IPS-NIHi7 (cell line): ENCODE results near the gene ATXN10.
A peak's percentile ranks its signal among the peaks of the same experiment; 100 is the strongest.
"Not testable (repeated sequence)": the region's sequence is repeated elsewhere in the genome, so short reads cannot be mapped to it uniquely, and the experiment has no call there.

Source experiments
- DNase-seq: peaks from one replicate; pipeline ENCODE4 v3.0.0; 2012; ENCODE audit warnings: mixed read lengths; ENCODE audit errors: extremely low spot score

Gene ATXN10

DNA sequence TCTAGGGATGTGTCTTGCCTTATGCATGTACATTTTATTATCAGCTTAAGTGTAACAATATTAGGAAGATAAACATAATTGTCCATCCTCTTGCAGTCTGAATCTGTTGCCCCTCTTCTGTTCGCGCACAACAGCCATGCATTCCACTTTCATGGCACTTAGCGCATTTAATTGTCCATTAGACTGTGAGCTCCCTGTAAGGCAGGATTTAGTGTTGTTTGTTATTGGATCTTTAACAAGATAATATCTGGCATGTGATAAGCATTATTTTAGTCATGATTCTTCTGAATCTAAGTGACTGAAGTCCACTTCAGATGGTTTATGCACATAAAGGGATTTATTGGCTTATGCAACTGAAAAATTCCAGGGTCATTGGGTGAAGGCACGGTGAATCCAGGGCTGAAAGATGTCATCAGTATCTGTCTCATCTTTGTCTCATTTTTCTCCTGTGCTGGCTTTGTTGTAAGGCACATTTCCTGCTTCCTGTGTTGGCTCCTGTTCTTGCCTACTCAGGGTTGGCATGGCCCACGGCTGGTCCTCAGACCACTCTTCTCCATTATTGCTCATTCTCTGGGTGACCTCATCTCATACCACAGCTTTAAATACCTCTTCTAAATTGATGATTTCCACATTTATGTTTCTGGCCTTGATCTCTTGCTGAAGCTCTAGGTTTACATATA, 37.6 kb downstream of the ATXN10 start:
- no peak for DNase-seq

DNA sequence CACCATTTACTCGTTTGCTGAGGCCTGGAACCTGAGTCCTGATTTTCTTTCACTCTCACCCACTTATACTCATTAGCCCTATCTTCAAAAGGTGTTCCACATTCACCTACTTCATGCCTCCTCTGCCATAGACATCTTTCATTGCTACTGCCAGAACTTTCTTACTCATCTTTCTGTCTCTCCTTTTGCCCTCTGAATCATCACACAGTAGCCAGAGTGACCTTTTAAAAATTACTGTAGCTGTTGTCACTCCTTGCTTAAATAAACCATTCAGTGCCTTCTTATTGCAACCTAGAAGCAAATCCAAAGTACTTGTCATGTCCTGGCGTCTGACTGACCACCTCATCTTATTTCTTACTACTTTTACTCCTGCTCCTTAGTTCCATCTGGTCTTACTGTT, 38.2 kb downstream of the ATXN10 start:
- DNase-seq, result no peak

DNA sequence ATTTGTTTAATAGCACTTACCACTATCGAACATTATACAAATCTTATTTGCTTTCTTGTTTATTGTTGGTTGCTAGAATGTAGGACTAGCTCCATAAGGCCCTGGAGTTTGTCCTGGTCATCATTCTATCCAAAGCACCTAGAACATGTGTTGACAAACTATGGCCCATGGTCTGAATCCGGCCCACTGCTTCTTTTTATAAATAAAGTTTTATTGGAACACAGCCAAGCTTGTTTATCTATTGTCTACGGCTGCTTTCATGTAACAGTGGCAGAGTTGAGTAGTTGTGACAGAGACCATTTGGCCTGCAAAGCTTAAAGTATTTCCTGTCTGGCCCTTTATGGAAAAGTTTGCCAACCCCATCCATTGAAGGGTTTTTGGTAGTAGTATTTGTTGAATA, 38.8 kb downstream of the ATXN10 start:
- DNase-seq, result no peak

DNA sequence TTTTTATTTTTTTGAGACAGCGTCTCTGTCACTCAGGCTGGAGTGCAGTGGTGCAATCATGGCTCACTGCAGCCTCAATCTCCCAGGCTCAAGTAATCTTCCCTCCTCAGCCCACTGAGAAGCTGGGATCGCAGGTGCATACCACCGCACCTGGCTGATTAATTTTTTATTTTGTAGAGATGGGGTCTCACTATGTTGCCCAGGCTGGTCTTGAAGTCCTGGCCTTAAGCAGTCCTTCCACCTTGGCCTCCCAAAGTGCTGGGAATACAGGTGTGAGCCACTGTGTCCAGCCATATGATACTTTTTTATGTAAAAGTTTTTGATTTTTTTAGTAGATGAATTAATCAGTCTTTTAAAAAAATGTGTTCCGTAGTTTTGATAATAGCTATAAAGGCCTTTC, 42.8 kb downstream of the ATXN10 start:
- DNase-seq, result not testable (repeated sequence)

DNA sequence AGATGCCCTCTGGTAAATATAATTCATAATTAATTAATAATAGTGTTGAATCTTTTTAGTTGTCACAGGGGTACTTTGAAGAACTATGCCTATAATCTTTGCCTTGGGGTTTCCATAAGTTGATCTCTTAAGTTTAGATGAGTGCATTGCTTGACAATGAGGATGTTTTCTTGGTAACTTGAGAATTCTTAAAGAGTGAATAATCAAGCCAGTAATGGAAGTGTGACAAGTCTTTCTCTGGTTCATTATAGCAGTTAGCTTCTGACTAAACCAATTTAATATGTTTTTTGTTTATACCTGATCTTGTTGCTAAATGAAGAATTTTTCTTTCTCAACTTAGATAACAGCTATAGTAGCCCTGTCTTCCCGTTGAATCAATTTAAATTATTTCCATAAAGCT, 46.2 kb downstream of the ATXN10 start:
- no peak for DNase-seq

DNA sequence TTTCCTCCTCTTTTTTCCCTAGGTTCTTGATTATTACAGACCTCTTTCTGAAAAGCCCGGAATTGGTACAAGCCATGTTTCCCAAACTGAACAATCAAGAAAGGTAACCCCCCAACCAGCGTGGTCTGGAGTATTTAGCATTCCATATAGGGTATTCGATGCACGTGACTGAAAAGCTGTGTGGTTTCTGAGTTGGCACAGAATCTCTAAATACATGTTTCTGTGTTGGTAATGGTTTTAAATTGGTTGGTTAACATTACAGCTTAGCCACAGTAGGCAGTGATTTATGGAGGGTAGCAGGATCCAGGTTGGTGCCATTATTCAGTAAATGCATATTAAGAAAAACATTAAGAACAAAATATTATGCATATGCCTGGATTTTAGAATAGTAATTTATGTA, 46.8 kb downstream of the ATXN10 start:
- DNase-seq, result no peak

DNA sequence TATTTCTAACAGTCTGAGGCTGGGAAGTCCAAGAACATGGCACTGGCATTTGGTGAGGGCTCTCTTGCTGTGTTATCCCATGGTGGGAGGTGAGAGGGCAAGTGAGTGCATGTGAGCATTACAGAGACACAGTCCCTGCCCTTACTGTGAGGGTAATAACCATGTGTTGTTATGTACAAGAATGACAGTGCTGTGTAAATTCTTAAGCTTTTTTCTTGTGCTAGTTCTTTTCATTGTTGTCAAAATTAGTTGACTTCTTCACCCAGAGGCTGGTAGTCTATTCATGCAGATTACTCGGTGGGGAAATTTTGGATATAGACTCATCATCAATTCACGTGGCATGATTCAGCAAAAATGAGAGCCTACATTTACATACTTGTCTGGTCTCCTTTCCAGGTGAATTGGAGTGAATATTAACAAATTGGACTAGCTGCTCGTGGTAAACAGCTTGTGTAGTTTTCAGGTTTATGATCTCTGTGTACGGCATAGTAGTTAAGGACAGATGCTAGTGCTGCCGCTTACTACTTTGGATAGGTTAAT, 49.3 kb downstream of the ATXN10 start:
- DNase-seq, result no peak

DNA sequence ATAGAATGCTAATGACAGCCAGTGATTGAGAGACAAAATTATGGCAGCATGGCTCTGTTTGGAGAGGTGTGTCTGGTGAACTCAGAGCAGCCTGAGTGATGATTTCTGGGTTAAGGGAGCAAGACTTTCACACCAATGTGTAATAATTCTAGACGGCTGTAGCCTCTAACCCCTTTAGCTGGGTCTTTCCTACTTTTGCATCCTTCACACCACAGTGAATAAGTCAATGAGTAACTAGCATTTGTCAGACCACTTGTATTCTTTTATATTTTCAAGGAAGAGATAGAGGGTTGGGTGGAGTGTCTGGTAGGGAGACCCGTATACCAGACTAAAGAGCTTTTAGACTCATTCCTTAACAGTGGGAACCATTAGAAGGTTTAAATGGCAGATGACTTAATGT, 50.4 kb downstream of the ATXN10 start:
- no peak for DNase-seq

DNA sequence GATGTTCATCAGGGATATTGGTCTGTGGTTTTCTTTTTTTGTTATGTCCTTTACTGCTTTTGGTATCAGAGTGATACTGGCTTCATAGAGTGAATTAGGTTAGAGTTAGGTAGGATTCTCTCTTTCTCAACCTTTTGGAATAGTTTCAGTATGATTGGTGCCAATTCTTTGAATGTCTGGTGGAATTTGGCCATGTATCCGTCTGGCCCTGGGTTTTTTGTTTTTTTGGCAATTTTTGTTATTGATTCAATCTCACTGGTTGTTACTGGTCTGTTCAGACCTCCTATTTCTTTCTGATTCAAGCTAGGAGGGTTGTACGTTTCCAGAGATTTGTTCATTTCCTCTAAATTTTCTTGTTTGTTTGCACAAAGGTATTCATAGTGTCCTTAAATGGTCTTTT, 54.4 kb downstream of the ATXN10 start:
- DNase-seq, result no peak

DNA sequence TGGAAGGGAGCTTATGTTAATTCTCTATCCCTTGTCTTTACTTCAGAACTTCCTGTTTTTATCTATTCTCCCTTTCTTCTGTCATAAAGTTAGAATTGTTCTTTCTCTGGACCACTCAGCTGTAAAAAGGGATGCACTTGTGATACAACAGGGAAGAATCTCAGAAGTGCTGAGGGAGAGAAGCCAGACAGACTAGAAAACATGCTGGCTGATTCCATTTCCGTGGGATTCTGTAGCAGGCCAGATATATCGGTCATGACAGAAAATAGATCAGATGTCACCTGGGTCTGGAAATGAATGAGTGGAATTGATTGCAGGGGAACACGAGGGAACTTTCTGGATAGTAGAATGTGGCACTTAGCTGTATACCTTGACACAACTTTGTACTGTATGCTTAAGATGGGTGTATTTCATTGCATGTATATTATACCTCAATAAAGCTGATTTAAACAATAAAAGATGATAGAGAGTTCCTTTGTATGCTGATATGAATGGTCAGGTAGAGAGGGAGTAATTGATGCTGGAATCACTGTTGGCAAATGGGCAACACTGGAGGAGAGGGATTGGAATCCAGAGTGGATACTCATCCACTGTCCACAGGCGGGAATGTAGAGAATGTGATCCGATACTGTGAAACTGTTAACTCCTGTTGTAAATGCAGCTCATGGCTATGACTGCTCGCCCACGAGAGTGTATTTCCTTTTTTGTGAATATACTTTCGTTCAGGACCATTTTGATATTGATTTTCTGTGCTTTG, 59.6 kb downstream of the ATXN10 start:
- peak; percentile 24 for DNase-seq

DNA sequence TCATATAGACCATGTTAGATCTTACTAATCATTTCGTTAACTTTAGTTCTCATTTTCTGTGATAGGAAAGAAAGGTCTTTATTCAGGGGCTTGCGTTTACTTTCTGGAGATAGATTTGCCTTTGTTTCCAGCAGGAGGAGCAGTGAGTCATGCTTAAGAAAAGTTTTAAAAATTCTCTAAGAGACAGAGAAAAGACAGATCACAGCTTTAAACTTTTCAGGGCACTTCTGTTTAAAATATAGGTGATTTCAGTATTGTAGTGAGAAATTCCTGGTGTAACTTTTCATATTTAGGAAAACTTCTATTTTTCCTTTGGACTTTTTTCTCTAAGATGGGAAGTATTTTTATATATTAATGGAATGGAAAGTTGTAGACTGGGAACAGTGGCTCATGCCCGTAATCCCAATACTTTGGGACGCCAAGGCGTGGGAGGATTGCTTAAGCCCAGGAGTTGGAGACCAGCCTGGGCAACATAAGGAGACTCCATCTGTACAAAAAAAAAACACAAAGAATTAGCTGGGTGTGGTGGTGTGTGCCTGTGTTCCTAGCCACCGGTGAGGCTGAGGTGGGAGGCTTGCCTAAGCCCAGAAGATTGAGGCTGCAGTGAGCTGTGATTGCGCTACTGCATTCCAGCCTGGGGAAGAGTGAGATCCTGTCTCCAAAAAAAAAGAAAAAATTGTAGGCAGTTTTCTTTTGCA, 60.3 kb downstream of the ATXN10 start:
- peak; percentile 37 for DNase-seq

DNA sequence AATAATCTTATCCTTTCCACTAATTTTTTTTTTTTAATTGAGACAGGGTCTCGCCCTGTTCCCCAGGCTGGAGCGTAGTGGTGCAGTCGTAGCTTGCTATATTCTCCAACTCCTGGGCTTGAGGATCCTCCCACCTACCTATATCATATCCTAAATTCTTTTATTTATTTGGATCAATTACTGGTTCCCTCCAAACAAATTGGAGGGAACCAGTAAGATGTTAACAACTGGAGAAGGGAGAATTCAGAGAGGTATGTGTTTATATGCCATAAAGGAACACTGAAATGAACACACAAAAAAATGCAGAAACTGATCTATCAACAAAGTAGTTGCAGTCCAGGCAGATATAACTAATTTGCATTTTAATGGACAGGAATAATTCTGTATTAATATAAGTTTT, 63.6 kb downstream of the ATXN10 start:
- no peak for DNase-seq

DNA sequence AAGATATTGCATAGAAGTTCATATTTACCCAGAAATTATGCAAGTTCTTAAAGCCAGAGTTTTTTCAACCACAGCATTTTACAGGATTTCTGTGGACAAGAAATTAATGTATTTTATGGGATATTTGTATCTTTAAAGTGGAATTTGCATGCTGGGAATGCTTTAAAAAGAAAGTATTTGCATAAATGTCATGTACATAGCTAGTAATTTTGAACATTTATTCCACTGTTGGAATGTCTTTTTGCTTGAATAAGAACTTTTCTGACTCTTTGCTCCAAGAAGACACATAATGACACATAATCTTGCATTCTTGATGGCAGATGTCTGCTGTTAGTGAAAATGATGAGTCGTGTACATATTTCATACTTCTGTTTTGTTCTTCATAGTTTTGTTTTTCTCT, 66.6 kb downstream of the ATXN10 start:
- no peak for DNase-seq

DNA sequence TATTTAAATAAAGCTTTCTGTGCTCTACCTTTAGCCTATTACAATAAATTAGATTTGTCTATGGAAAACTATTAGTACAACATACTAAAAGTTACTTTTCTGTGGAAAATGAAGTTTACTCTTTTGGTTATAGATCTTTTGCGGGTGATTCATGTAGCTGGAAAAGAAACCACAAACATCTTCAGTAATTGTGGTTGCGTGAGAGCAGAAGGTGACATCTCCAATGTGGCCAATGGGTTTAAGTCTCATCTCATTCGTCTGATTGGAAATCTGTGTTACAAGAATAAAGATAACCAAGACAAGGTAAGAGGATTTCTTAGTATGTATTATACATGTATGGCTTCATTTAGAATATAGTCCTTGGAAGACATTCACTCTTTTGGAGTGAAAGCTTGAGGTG, 68.6 kb downstream of the ATXN10 start:
- no peak for DNase-seq

DNA sequence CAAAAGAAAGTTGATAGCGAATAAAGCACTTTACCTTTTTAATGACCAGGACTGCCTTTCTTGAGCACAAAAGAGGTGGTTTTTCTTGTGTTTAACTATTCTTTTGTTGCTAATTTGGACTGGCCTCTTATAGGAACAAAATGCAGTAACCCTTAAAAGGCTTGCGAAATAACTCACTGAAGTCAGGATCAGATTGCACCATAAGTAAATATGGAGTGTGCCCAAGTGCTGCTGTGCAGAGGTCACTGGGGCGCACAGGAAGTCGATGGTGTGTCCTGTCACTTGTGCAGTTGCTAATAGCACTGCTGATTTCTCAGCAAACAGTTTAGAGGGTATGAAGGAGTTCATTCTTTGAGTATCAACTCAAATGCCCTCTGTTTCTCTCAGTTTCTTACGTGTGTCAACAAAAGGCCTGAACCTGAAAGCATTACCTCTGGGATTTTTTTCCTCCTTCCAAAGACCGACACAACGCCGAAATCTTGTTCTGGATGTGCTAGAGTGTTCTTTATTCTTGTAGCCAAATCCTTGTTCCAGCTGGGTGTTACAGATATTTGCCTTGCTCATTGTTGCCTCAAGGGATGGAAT, 71.3 kb downstream of the ATXN10 start:
- DNase-seq, result no peak

DNA sequence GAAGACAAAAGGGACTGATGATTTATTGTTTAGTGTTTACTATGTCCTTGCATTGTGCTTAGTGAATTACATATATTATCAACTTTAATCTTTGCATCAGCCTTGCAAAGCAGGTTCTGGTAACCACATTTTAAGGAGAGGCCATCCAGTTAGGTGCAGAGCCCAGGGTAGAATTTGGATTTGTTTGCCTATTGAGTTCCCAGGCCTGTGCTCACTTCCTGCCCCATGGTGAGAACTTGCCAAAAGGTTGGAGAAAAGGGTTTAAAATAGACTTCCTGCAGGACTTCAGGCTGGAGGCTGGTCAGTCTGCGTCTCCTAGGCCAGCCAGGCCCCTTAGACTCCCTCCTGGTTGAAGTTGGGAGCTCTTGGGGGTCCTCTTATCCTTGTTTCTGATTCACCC, 72.1 kb downstream of the ATXN10 start:
- no peak for DNase-seq

DNA sequence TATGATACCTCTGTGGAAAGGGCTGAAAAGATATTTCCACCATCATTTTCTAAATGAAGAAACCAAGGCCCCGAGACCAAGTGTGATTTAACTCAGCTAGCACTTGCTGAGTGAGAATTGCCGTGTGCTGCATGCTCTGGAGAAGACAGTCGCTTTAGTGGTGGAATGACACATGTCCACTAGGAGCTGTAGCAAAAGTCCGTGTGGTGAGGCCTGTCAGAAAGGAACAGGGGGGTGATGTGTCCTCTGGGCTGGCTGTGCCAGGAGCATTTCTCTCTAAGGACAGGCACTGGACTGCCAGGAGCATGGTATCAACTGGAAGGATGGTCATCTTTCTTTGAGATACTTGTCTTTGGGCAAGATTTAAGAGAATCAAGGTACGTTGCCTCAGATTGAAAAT, 72.8 kb downstream of the ATXN10 start:
- no peak for DNase-seq

DNA sequence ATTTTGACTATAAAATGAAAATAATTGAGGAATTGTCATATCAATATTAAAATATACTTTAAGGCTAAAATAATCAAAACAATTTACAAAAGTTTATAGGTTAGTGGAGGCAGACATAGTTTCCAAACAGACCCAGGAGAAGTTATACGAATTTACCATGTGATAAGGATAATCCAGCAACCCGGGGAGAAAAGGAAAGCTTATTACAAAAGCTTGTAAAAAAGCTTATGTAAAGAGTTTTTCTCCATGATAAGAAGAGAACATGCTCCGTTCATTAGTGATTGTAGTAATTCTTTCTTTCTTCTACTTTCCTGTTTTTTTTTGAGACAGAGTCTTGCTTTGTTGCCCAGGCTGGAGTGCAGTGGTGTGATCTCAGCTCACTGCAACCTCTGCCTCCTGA, 79.0 kb downstream of the ATXN10 start:
- no peak for DNase-seq

DNA sequence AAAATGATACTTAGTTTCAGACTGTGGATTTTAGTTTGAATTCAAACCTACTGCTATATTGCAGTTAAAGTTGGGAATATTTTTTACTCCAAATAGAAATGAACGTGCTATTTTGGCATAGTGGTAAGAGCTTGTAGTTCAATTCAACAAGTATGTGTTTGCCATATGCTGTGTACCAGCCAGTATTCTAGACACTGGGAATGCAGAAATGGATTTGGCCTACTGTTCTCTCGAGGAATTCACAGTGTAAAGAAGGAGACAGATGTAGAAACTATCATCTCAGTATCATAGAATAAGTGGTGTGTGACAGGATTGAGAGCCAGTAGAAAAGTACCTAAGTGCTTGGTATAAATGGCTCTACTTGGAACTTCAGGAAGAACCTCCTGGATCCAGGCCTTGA, 80.4 kb downstream of the ATXN10 start:
- DNase-seq, result no peak

DNA sequence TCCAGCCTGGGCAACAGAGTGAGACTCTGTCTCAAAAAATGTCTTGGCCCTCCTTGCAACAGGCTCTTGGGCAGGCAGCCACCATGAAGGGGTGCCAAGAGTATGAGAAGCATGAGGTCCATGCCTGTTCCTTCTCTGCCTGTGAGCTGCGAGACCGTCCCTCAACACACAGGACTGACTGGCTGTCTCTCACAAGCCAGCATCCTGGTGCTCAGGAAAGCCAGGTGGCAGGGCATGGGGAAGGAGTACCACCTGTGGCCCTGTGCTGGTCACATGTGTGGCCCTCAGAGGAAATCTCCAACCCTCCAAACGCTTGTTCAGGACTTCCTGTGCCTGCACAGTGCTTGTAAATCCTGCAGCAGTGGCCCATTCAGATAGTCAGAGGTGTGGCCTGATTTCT, 83.2 kb downstream of the ATXN10 start:
- no peak for DNase-seq

DNA sequence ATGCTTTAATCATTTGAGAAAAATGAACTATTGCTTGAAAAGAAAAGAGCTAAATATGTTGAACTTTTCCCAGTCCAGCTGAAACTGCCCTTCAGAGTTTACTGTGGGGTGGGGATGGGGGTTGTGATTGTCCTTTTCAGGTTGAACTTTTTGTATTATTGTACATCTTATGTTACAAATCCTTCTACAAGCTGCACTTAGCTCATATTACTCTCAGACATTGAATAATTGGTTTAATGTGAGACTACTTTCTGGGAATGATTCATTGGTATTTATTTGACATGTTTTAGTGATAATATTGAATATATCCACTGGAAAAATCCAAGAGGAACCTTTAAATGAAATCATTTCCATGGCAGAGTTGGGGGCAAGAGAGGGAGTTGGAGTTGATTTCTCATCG, 84.9 kb downstream of the ATXN10 start:
- no peak for DNase-seq

DNA sequence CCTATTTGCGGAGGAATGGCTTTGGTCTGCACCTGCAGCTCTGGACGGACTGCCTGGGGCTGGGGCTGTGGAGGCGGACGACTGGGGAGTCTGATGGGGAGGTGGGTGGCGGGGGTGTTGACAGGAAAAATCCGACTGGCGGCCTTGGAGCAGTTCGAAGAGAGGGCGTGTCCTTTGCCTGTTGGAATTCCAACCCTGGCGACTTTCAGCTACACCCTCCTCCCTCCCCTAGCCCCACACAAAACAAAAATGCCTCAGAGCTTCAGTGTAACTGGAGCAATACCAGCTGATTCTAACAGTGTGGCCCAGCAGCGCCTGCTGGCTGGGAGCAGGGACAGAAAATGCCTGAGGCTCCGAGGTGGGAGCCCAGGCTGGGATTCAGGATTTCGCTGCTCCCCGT, 85.4 kb downstream of the ATXN10 start:
- DNase-seq, result peak; percentile 85
